Measurements from ENCODE around the gene GALR2.

GALR2 gene

DNA sequence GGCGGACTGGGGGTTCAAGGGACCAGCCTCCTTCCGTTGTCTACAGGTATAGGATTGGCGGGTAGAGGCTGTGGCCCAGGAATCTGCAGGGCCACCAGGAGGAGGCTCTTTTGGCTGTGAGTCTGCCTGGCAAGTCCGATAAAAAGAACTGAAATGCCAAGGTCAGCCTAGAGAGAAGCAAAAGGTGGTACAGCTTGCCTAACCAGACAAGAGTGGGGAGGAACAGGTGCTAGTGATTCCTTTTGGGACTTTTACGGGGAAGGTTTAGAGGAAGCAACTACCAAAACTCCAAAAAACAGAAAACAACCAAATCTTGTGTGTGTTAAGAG lies 41.8 kb upstream of the GALR2 start:
- DNase-seq (ENCODE audit: low read depth), result no peak
- TF ChIP-seq POLR2A (IDR thresholded peaks at IDR 0.05; ENCODE audit: extremely low read depth, insufficient read length), result no peak
- TF ChIP-seq, protein P1, sequence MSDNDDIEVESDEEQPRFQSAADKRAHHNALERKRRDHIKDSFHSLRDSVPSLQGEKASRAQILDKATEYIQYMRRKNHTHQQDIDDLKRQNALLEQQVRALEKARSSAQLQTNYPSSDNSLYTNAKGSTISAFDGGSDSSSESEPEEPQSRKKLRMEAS (IDR thresholded peaks at IDR 0.05; ENCODE audit: low read depth, low read length), result no peak
- TF ChIP-seq, protein P2, sequence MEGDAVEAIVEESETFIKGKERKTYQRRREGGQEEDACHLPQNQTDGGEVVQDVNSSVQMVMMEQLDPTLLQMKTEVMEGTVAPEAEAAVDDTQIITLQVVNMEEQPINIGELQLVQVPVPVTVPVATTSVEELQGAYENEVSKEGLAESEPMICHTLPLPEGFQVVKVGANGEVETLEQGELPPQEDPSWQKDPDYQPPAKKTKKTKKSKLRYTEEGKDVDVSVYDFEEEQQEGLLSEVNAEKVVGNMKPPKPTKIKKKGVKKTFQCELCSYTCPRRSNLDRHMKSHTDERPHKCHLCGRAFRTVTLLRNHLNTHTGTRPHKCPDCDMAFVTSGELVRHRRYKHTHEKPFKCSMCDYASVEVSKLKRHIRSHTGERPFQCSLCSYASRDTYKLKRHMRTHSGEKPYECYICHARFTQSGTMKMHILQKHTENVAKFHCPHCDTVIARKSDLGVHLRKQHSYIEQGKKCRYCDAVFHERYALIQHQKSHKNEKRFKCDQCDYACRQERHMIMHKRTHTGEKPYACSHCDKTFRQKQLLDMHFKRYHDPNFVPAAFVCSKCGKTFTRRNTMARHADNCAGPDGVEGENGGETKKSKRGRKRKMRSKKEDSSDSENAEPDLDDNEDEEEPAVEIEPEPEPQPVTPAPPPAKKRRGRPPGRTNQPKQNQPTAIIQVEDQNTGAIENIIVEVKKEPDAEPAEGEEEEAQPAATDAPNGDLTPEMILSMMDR (IDR thresholded peaks at IDR 0.05; ENCODE audit: low read depth, low read length), result no peak
- no peak for TF ChIP-seq MYC (IDR thresholded peaks at IDR 0.05; ENCODE audit: low read depth, low read length)
- no peak overlapping the region for H3K4me3 ChIP-seq (ENCODE audit: low read depth, low read length)

DNA sequence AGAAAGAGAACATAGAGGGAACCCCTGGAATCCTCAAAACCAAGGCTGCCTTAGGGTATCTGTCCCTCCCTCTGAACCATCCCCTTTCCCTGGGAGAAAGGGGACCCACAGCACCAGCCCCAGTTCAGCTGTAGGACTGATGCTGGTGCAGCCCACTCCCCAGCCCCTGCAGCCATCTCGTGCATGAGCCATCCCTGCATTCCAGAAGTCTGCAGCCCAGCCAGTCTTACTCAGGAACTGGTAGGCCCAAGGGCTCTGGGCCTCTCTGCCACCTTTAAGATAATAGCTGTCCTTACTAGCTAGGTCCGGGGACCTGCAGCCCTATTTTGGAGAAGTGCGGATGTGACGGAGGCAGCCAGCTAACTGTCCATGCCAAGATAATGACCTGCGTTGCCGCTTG lies 41.4 kb upstream of the GALR2 start:
- no peak for DNase-seq (ENCODE audit: low read depth)
- TF ChIP-seq MYC (IDR thresholded peaks at IDR 0.05; ENCODE audit: low read depth, low read length) (no peak), POLR2A (IDR thresholded peaks at IDR 0.05; ENCODE audit: extremely low read depth, insufficient read length) (no peak)
- TF ChIP-seq, protein P1 (IDR thresholded peaks at IDR 0.05; ENCODE audit: low read depth, low read length), result no peak
- TF ChIP-seq, protein P2 (IDR thresholded peaks at IDR 0.05; ENCODE audit: low read depth, low read length), result no peak
- no peak overlapping the region for H3K4me3 ChIP-seq (ENCODE audit: low read depth, low read length)

DNA sequence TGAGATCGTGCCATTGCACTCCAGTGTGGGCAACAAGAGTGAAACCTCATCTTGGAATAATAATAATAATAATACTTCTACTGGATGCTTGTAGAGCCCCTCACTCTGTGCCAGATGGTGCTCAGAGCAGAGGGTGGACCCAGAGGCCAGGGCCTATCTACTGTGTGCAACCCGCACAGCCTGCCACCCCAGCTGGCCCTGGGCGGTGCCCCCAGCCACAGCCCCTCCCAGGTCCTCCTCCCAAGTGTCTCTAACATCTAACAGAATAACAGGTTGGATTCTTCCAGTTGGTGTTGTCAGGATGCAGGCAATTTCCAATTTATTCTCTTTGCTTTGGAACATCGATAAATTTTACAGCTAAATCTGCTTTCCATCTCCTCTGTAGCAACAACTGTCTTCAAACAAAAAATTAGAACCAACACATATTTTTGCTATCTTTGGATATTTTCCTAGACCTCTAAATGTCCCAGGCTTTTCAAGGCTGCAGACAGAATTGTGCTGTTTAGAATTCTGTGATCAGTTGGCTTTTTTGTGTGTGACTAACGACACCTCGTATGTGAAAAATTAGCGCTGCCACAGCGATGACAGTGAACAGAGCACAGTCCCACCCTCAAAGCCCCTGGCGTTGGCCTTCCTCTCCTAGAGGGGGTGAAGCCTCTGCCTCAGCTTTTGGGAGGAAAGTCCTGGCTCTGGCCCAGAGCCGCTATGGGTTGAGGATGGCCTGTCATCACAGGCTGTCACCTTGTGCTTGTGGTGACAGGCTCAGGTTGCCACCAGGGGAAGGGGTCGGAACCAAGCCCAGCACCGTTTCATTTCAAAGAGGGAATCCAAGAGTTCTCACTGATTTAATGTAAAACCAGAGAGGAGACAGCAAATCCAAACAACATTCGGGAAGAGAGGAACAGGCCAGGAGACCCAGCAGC lies 39.9 kb upstream of the GALR2 start:
- no peak overlapping the region for H3K4me3 ChIP-seq (ENCODE audit: low read depth, low read length)
- DNase-seq (ENCODE audit: low read depth), result no peak
- TF ChIP-seq POLR2A (IDR thresholded peaks at IDR 0.05; ENCODE audit: extremely low read depth, insufficient read length) (no peak), MYC (IDR thresholded peaks at IDR 0.05; ENCODE audit: low read depth, low read length) (no peak)
- TF ChIP-seq, protein P1 (IDR thresholded peaks at IDR 0.05; ENCODE audit: low read depth, low read length), result no peak
- TF ChIP-seq, protein P2 (IDR thresholded peaks at IDR 0.05; ENCODE audit: low read depth, low read length), result no peak

DNA sequence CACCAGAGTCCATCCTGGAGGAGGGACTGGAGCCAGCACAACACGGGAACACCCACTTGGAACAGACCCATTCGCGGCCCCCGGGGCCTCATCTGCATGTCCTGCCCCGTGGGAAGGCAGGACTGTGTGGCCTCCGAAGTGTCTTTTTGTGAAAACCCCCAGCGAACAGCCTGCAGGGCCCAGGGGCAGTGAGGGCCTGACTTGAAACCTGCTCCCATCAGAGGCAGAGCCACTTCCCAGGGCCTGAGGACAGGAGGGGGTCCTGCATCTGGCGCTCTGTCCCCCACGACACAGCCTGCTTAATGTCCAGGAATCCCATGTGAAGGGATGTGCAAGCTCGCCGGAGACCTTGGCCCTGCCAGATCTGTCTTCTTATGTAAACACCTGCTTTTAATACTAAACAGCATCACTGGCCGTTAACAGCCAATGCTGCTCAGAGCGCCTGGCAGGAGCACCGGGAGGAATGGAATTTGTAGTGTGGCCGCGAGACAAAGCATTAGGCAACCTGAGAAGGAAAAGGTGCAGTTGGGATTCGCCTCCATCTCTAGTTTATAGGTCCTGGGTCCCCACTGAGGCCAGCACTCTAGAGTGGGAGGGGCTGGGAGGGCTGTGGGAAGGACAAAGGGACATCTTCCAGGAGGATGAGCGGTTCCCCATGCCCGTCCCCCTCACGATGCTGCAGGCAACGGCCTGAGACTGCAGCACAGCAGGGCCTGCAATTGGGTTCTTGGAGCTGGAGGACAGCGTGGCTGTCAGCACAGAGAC lies 37.9 kb upstream of the GALR2 start:
- TF ChIP-seq, protein P2 (IDR thresholded peaks at IDR 0.05; ENCODE audit: low read depth, low read length), result no peak
- TF ChIP-seq MYC (IDR thresholded peaks at IDR 0.05; ENCODE audit: low read depth, low read length), result no peak

DNA sequence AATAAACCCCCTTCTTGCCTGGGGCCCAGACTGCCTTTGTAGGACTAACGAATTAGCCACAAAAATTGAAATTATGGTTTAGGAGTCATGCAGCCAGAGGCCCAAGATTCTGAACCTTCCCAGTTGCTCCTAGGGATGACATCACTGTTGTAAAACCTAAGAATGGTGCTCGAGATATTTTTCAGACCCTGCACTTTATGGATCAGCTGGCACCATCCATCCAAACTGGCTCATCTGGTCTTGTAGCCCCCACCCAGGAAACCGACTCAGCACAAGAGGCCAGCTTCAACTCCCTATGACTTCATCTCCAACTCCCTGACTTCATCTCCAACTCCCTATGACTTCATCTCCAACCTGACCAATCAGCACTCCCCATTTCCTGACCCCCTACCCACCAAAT lies 36.5 kb upstream of the GALR2 start:
- no peak overlapping the region for H3K4me3 ChIP-seq (ENCODE audit: low read depth, low read length)

More for the DNA sequence above, 37.9 kb upstream of the GALR2 start:
- DNase-seq (ENCODE audit: low read depth), result no peak
- H3K4me3 ChIP-seq (ENCODE audit: low read depth, low read length), result no peak overlapping the region

More for the DNA sequence above, 36.5 kb upstream of the GALR2 start:
- DNase-seq (ENCODE audit: low read depth), result no peak
- TF ChIP-seq POLR2A (IDR thresholded peaks at IDR 0.05; ENCODE audit: extremely low read depth, insufficient read length) (no peak), MYC (IDR thresholded peaks at IDR 0.05; ENCODE audit: low read depth, low read length) (no peak)
- TF ChIP-seq, protein P1 (IDR thresholded peaks at IDR 0.05; ENCODE audit: low read depth, low read length), result no peak
- TF ChIP-seq, protein P2 (IDR thresholded peaks at IDR 0.05; ENCODE audit: low read depth, low read length), result no peak
